ENCODE data around the gene ADRA2A.
A peak's percentile ranks its signal among the peaks of the same experiment; 100 is the strongest.

The ADRA2A gene

DNA sequence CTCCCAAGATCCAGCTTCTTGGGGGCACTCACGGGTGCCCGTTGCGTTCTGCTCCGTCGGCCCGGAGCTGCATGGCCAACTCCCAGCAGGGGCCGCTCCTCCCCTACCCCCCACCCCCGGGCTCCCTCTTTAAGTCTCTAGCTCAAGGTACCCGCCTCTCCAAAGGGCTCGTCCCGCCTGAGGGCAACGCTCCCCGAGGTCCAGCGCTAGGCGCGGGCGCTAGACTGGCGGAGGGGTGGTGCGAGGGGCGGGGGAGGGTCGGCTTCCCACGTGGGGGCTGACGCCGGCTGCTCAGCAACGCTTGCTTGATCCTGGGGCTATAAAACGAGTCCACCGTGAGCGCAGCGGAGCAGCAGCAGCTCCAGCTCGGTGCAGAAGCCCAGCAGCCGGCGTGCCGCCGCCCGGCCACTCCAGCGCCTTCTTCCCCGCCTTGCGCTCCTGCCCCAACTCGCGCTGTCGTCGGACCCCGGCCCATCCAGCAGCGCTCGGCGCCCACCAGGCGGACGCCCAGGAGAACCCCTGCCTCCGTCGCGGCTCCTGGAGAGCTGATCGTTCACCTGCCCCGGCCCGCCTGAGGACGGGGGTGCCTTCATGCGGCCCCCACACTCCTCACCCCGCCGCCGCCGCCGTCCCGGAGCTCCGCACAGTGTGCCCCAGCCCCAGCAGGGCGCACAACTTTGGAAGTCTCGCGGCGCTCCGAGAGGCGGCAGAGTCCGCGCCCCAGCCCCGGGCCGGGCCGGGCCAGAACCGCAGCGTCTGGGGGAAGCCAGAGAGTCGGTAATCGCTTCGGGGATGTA lies at the start of gene ADRA2A:
Gene ADRA2A, plus strand, starts transcription at position 348 of the 797 bp plus-strand sequence. CDS start 968 bp downstream, outside the sequence.
- H3K9me3 ChIP-seq (ENCODE audit: control insufficient read depth, insufficient read depth, low read length), result no peaks in the 10 kb centered on the region
- H3K27me3 ChIP-seq (ENCODE audit: control insufficient read depth, insufficient read depth, low read length), result peaks cover 46% of the 10 kb centered on the region
- no peaks in the 10 kb centered on the region for H3K36me3 ChIP-seq (ENCODE audit: control insufficient read depth, insufficient read depth, low read length)
- H3K9ac ChIP-seq (ENCODE audit: low read depth, low read length), result no peak within 1 kb of the TSS
- peak within 1 kb of the TSS; percentile 76 for H3K4me3 ChIP-seq (ENCODE audit: low read depth, low read length)
- H3K4me1 ChIP-seq (ENCODE audit: control insufficient read depth, insufficient read depth, low read length), result no peaks in the 10 kb centered on the region

DNA sequence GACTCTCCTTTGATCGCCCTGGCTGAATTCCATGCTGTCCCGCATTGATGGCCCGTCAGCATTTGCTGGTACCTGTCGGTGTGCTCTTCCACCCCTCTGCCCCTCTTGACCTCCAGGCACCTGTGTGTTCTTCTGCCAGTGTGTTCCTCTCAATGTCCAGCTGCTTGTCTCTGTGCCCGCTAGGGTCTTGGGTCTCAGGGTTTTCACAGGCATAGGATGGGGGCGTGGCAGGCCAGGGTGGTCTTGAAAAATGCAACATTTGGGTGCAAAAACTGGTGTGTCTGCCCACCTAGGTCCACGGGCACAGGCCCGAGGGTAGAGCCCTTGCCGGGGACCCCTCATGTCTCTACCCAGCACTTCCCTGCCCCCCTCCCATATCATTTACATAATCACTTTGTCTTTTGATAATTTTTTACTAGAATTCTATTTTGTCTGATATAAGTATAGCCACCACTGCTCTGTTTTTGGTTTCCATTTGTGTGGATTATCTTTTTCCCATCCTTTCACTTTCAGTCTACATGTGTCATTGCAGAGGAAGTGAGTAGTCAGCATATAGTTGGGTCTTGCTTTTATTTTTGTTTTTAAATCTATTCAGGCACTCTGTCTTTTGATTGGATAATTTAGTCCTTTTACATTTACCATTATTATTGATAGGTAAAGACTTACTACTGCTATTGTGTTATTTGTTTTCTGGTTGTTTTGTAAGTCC lies 46.6 kb upstream of the ADRA2A start:
- no peaks in the 10 kb centered on the region for H3K36me3 ChIP-seq (ENCODE audit: control insufficient read depth, insufficient read depth, low read length)
- no peaks in the 10 kb centered on the region for H3K4me1 ChIP-seq (ENCODE audit: control insufficient read depth, insufficient read depth, low read length)
- no peak overlapping the region for H3K9ac ChIP-seq (ENCODE audit: low read depth, low read length)
- H3K27me3 ChIP-seq (ENCODE audit: control insufficient read depth, insufficient read depth, low read length), result no peaks in the 10 kb centered on the region
- H3K4me3 ChIP-seq (ENCODE audit: low read depth, low read length), result no peak overlapping the region
- no peaks in the 10 kb centered on the region for H3K9me3 ChIP-seq (ENCODE audit: control insufficient read depth, insufficient read depth, low read length)

DNA sequence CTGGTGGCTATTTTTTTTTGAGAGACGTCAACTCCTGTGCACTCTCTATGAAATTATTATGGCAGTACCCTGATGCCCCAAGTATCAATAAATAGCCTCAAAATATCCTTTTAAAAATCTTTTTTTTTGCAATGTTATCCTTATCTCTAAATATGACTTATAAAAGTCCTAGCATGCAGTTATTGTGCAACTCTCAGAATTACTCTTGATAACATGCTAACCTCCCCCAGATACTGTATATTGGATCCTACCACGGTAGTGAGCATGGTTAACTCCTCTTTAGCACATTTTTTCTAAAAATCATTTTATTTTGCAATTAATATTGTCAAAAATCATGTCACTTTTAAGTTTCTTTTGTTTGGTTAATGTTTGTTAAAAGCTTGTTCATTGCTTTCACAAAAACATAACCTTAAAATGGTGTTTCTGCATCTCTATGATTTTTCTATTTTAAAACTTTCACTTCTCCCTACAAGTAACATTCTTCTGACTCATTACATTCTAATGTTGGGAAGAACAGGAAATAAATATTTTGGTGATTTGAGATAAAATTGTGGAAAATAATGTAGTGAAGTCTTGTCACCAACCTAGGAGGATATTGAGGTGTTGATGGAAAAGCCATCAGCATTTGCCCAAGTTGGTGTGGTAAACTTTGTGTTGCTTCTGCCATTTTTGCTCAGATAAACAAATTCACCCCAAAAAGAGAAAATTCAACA lies 42.1 kb upstream of the ADRA2A start:
- Histone ChIP-seq H3K9me3 (ENCODE audit: control insufficient read depth, insufficient read depth, low read length) (no peaks in the 10 kb centered on the region), H3K4me3 (ENCODE audit: low read depth, low read length) (no peak overlapping the region), H3K36me3 (ENCODE audit: control insufficient read depth, insufficient read depth, low read length) (no peaks in the 10 kb centered on the region), H3K27me3 (ENCODE audit: control insufficient read depth, insufficient read depth, low read length) (no peaks in the 10 kb centered on the region), H3K4me1 (ENCODE audit: control insufficient read depth, insufficient read depth, low read length) (no peaks in the 10 kb centered on the region), H3K9ac (ENCODE audit: low read depth, low read length) (no peak overlapping the region)

DNA sequence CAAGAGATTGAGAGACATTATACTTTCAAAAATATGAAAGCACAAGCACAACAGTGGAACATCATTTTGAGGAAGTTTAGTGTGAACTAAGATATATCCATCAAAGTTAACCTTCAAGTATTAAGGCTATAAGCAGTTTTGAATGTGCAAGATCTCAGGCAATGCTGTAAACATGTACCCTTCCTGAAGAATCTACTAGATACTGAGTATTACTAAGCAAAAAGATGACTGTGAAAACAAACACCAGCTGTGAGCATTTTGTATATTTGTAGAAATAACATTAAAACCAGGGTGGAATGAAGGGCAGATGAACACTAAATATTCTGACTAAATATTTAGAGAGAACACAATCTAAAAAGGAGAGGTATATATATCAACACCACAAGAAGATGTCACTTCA lies 41.3 kb upstream of the ADRA2A start:
- H3K36me3 ChIP-seq (ENCODE audit: control insufficient read depth, insufficient read depth, low read length), result no peaks in the 10 kb centered on the region

DNA sequence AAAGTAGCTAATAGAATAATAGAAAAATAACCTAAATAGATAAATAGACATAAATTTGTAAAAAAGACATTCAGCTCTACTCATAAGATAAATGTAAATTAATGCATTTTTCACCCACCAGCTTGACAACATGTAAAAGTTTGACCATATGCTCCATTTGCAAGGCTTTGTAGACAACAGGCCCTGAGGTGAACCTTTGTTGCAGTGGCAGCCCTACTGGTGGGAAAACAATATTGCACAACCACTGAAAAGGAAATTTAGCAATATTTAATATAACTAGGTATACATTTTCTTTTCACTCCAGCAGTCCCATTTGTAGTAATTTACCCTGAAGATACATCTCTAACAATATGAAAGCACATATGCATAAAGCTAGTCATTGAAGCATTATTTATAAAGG lies 39.0 kb upstream of the ADRA2A start:
- H3K36me3 ChIP-seq (ENCODE audit: control insufficient read depth, insufficient read depth, low read length), result no peaks in the 10 kb centered on the region
- H3K4me3 ChIP-seq (ENCODE audit: low read depth, low read length), result no peak overlapping the region
- no peaks in the 10 kb centered on the region for H3K4me1 ChIP-seq (ENCODE audit: control insufficient read depth, insufficient read depth, low read length)
- no peaks in the 10 kb centered on the region for H3K9me3 ChIP-seq (ENCODE audit: control insufficient read depth, insufficient read depth, low read length)
- no peak overlapping the region for H3K9ac ChIP-seq (ENCODE audit: low read depth, low read length)
- no peaks in the 10 kb centered on the region for H3K27me3 ChIP-seq (ENCODE audit: control insufficient read depth, insufficient read depth, low read length)

More for the DNA sequence above, 41.3 kb upstream of the ADRA2A start:
- no peaks in the 10 kb centered on the region for H3K4me1 ChIP-seq (ENCODE audit: control insufficient read depth, insufficient read depth, low read length)
- H3K4me3 ChIP-seq (ENCODE audit: low read depth, low read length), result no peak overlapping the region
- no peaks in the 10 kb centered on the region for H3K9me3 ChIP-seq (ENCODE audit: control insufficient read depth, insufficient read depth, low read length)
- no peaks in the 10 kb centered on the region for H3K27me3 ChIP-seq (ENCODE audit: control insufficient read depth, insufficient read depth, low read length)
- H3K9ac ChIP-seq (ENCODE audit: low read depth, low read length), result no peak overlapping the region

DNA sequence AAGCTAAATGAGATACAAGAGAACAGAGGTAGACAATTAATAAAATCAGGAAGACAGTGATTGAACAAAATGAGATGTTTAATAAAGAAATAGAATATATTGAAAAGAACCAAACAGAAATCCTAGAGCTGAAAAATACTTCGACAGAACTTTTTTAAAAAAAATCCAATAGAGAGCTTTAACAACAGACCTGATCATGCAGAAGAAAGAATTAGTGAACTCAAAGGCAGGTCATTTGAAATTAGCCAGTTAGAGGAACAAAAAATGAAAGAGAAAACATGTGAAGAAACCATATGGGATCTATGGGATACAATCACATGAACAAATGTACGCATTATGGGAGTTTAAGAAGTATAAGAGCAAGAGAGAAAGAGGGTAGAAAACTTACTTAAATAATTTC lies 37.3 kb upstream of the ADRA2A start:
- H3K27me3 ChIP-seq (ENCODE audit: control insufficient read depth, insufficient read depth, low read length), result no peaks in the 10 kb centered on the region
- no peaks in the 10 kb centered on the region for H3K36me3 ChIP-seq (ENCODE audit: control insufficient read depth, insufficient read depth, low read length)
- H3K4me3 ChIP-seq (ENCODE audit: low read depth, low read length), result no peak overlapping the region
- no peak overlapping the region for H3K9ac ChIP-seq (ENCODE audit: low read depth, low read length)
- H3K9me3 ChIP-seq (ENCODE audit: control insufficient read depth, insufficient read depth, low read length), result no peaks in the 10 kb centered on the region
- H3K4me1 ChIP-seq (ENCODE audit: control insufficient read depth, insufficient read depth, low read length), result no peaks in the 10 kb centered on the region

DNA sequence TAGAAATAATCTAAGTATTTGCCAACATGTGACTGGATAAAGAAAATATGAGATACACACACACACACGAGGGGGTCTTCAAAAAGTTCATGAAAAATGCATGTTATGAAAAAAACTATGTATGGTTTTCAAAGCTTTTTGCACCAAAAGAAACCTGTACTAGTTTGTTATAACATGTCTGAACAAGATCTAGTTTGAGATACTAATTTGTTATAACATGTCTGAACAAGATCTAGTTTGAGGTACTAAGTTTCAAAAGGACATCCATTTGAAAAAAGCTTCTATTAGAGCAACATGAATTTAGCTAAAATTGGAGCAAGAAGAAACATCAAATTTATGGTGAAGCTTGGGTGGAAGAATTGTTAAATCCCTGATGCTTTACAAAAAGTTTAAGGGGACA lies 19.8 kb upstream of the ADRA2A start:
- Histone ChIP-seq H3K4me1 (ENCODE audit: control insufficient read depth, insufficient read depth, low read length) (no peaks in the 10 kb centered on the region), H3K36me3 (ENCODE audit: control insufficient read depth, insufficient read depth, low read length) (no peaks in the 10 kb centered on the region)

DNA sequence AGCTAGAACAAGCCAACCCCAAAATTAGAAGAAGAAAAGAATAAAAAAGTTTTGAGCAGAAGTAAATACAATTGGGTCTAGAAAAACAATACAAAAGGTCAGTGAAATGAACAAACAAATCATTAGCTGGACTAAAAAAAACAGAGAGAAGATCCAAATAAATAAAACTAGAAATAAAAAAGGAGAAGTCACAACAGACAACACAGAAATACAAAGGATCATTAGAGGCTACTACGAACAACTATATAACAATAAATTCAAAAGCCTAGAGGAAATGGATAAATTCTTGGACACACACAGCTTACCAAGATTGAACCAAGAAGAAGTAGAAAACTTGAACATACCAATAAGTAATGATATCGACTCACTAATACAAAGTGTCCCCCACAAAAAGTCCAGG lies 13.4 kb upstream of the ADRA2A start:
- Histone ChIP-seq H3K9ac (ENCODE audit: low read depth, low read length) (no peak overlapping the region), H3K27me3 (ENCODE audit: control insufficient read depth, insufficient read depth, low read length) (no peaks in the 10 kb centered on the region), H3K4me1 (ENCODE audit: control insufficient read depth, insufficient read depth, low read length) (no peaks in the 10 kb centered on the region), H3K36me3 (ENCODE audit: control insufficient read depth, insufficient read depth, low read length) (no peaks in the 10 kb centered on the region), H3K9me3 (ENCODE audit: control insufficient read depth, insufficient read depth, low read length) (no peaks in the 10 kb centered on the region), H3K4me3 (ENCODE audit: low read depth, low read length) (no peak overlapping the region)

More for the DNA sequence above, 19.8 kb upstream of the ADRA2A start:
- no peaks in the 10 kb centered on the region for H3K27me3 ChIP-seq (ENCODE audit: control insufficient read depth, insufficient read depth, low read length)
- H3K4me3 ChIP-seq (ENCODE audit: low read depth, low read length), result no peak overlapping the region
- peaks cover 5% of the 10 kb centered on the region for H3K9me3 ChIP-seq (ENCODE audit: control insufficient read depth, insufficient read depth, low read length)
- no peak overlapping the region for H3K9ac ChIP-seq (ENCODE audit: low read depth, low read length)

DNA sequence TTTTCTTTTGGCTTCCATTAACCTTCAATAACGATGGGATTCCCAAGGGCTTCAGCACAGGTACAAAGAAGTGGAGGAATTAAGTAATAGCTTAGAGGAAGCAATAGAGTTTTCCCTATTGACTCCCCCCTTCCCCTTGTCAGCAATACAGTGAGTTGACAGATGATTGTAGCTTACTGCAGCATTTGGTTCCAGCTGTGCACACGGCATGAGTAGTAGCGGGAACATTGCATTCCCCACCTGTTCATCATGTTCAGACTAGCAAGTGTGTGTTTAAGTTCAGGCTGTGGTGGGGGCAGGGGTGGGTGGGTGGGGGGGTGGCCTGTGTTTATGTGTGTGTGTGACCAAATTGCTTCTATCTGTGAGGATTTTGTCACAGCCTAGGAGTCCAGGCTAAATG lies 4.6 kb upstream of the ADRA2A start:
- H3K27me3 ChIP-seq (ENCODE audit: control insufficient read depth, insufficient read depth, low read length), result peaks cover 8% of the 10 kb centered on the region
- H3K4me1 ChIP-seq (ENCODE audit: control insufficient read depth, insufficient read depth, low read length), result no peaks in the 10 kb centered on the region
- no peak overlapping the region for H3K4me3 ChIP-seq (ENCODE audit: low read depth, low read length)
- no peaks in the 10 kb centered on the region for H3K36me3 ChIP-seq (ENCODE audit: control insufficient read depth, insufficient read depth, low read length)
- no peaks in the 10 kb centered on the region for H3K9me3 ChIP-seq (ENCODE audit: control insufficient read depth, insufficient read depth, low read length)
- no peak overlapping the region for H3K9ac ChIP-seq (ENCODE audit: low read depth, low read length)

DNA sequence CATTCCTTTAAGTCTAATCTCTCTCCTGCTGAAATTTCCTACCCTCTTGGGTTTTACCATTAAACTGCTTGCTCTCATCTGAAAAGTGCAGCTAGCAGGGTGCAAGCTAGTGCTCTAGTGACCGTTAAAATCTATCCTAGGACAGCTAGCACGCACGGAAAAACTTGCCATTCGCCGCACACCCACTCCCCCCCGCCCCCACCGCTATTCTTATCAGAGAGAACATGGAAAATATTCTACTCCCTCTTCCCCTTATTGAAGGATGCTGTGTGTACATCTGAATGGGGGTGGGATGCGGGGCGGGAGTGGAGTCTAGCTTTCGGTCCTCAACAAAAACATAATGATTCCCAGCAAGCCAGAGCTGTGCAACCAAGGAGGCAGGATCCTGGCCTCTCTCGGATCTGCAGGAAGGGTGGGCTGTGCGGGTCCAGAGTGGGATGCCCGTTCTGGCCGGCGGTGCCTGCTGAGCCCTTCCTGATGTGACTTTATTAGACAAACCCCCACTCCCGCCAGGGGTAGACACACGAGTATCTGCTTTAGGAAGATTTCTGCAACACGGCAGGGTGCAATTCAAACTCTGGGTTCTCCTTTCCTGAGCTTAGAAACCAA lies 1.1 kb upstream of the ADRA2A start:
- Histone ChIP-seq H3K27me3 (ENCODE audit: control insufficient read depth, insufficient read depth, low read length) (peaks cover 40% of the 10 kb centered on the region), H3K9ac (ENCODE audit: low read depth, low read length) (no peak overlapping the region), H3K4me1 (ENCODE audit: control insufficient read depth, insufficient read depth, low read length) (no peaks in the 10 kb centered on the region), H3K9me3 (ENCODE audit: control insufficient read depth, insufficient read depth, low read length) (no peaks in the 10 kb centered on the region), H3K36me3 (ENCODE audit: control insufficient read depth, insufficient read depth, low read length) (no peaks in the 10 kb centered on the region), H3K4me3 (ENCODE audit: low read depth, low read length) (peak overlapping the region; percentile 3)

DNA sequence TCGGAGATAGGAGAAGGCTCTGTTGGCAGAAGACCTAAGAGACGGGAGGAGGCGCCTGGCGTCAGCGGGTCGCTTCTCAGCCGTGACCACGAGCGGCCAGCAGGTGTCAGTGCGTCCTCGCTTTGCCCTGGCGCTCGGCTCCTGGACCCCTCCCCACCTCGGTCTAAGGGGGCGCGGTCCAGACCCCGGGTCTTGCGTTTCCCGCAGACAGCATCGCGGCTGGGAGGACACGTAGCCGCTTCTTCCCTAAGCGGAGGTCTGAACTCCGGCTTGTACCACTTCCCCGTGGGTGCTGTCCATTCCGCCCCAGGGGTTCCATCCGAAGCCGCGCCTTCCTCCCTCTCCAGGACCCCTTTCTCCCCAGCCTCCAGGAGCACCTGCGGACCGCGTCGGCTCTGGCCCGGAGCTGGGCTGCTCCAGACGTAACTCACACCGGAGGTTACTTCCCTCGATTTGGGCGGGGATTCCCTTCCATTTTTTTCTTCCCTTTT lies 593 bp upstream of the ADRA2A start:
- Histone ChIP-seq H3K4me3 (ENCODE audit: low read depth, low read length) (peak overlapping the region; percentile 76), H3K36me3 (ENCODE audit: control insufficient read depth, insufficient read depth, low read length) (no peaks in the 10 kb centered on the region), H3K27me3 (ENCODE audit: control insufficient read depth, insufficient read depth, low read length) (peaks cover 44% of the 10 kb centered on the region), H3K9ac (ENCODE audit: low read depth, low read length) (no peak overlapping the region), H3K4me1 (ENCODE audit: control insufficient read depth, insufficient read depth, low read length) (no peaks in the 10 kb centered on the region), H3K9me3 (ENCODE audit: control insufficient read depth, insufficient read depth, low read length) (no peaks in the 10 kb centered on the region)

Data from iPS-15b (cell line).